SK-N-SH treated with all-trans-retinoic acid at 6 μM for 48 hours (cell line): ENCODE results near the gene LRRN4CL.
"Not testable (repeated sequence)": the region's sequence is repeated elsewhere in the genome, so short reads cannot be mapped to it uniquely, and the experiment has no call there.

Source experiments
- ATAC-seq: fragments of 200-7000 bp; cut with Tn5 transposase; 3 replicates; pipeline ENCODE4 v1.9.1; 2020; ENCODE audit warnings: mild to moderate bottlenecking, moderate library complexity
- ARNTL ChIP-seq: fragments of 450-650 bp; formaldehyde crosslinking; IDR thresholded peaks from 2 replicates; pipeline ENCODE4 v1.5.0; 2020; ENCODE audit warnings: low read depth, mild to moderate bottlenecking, moderate library complexity, borderline replicate concordance
- BACH2 ChIP-seq: fragments of 250-450 bp; sonication (Bioruptor Pico); IDR thresholded peaks from 2 replicates; pipeline ENCODE4 v1.9.0; 2021; ENCODE audit warnings: mild to moderate bottlenecking, borderline replicate concordance
- CSDC2 ChIP-seq: fragments of 250-450 bp; sonication (Bioruptor Pico); IDR thresholded peaks from 2 replicates; pipeline ENCODE4 v1.5.0; 2020; ENCODE audit warnings: mild to moderate bottlenecking, moderate library complexity
- ESRRG ChIP-seq: fragments of 250-450 bp; sonication (Bioruptor Pico); IDR thresholded peaks from 2 replicates; pipeline ENCODE4 v1.6.1; 2021; ENCODE audit warnings: mild to moderate bottlenecking
- GLIS3 ChIP-seq: fragments of 250-450 bp; sonication (Bioruptor Pico); IDR thresholded peaks from 2 replicates; pipeline ENCODE4 v1.5.0; 2020; ENCODE audit warnings: mild to moderate bottlenecking, moderate library complexity
- ISL1 ChIP-seq: fragments of 250-450 bp; sonication (Bioruptor Pico); IDR thresholded peaks from 2 replicates; pipeline ENCODE4 v2.1.2; 2022; ENCODE audit warnings: mild to moderate bottlenecking, moderate library complexity
- OSR1 ChIP-seq: fragments of 250-450 bp; sonication (Bioruptor Pico); IDR thresholded peaks from 2 replicates; pipeline ENCODE4 v1.8.0; 2022; ENCODE audit warnings: moderate library complexity, mild to moderate bottlenecking, inconsistent platforms
- RARB ChIP-seq: fragments of 250-450 bp; sonication (Bioruptor Pico); IDR thresholded peaks from 2 replicates; pipeline ENCODE4 v1.8.0; 2021; ENCODE audit warnings: mild to moderate bottlenecking, moderate library complexity
- SNAI2 ChIP-seq: fragments of 250-450 bp; sonication (Bioruptor Pico); IDR thresholded peaks from 2 replicates; pipeline ENCODE4 v1.5.0; 2020; ENCODE audit warnings: mild to moderate bottlenecking, moderate library complexity
- TCF4 ChIP-seq: fragments of 250-450 bp; sonication (Bioruptor Pico); IDR thresholded peaks from 2 replicates; pipeline ENCODE4 v1.8.0; 2021; ENCODE audit warnings: mild to moderate bottlenecking, moderate library complexity, borderline replicate concordance
- ZFP3 ChIP-seq: fragments of 250-450 bp; sonication (Bioruptor Pico); IDR thresholded peaks from 2 replicates; pipeline ENCODE4 v1.5.0; 2020; ENCODE audit warnings: mild to moderate bottlenecking, moderate library complexity
- ZNF565 ChIP-seq: fragments of 450-650 bp; formaldehyde crosslinking; conservative IDR thresholded peaks from 2 replicates; pipeline ENCODE4 v1.5.0; 2020; ENCODE audit warnings: low read depth, mild to moderate bottlenecking, moderate library complexity
- ZNF8 ChIP-seq: fragments of 450-650 bp; formaldehyde crosslinking; IDR thresholded peaks from 2 replicates; pipeline ENCODE4 v1.5.0; 2020; ENCODE audit warnings: mild to moderate bottlenecking, moderate library complexity
- TF ChIP-seq, protein P1 (sequence below): fragments of 250-450 bp; sonication (Bioruptor Pico); IDR thresholded peaks from 2 replicates; pipeline ENCODE4 v1.8.0; 2020; ENCODE audit warnings: mild to moderate bottlenecking, moderate library complexity, borderline replicate concordance
- TF ChIP-seq, protein P2 (sequence below): fragments of 250-450 bp; sonication (Bioruptor Pico); IDR thresholded peaks from 2 replicates; pipeline ENCODE4 v1.8.0; 2021; ENCODE audit warnings: low read depth, mild to moderate bottlenecking, moderate library complexity, borderline replicate concordance
- TF ChIP-seq, protein P3 (sequence below): fragments of 250-450 bp; sonication (Bioruptor Pico); IDR thresholded peaks from 2 replicates; pipeline ENCODE4 v1.5.1; 2020; ENCODE audit warnings: low read depth, mild to moderate bottlenecking, moderate library complexity
- TF ChIP-seq, protein P4 (sequence below): fragments of 250-450 bp; sonication (Bioruptor Pico); IDR thresholded peaks from 2 replicates; pipeline ENCODE4 v1.5.0; 2020; ENCODE audit warnings: mild to moderate bottlenecking, moderate library complexity

The LRRN4CL gene

DNA sequence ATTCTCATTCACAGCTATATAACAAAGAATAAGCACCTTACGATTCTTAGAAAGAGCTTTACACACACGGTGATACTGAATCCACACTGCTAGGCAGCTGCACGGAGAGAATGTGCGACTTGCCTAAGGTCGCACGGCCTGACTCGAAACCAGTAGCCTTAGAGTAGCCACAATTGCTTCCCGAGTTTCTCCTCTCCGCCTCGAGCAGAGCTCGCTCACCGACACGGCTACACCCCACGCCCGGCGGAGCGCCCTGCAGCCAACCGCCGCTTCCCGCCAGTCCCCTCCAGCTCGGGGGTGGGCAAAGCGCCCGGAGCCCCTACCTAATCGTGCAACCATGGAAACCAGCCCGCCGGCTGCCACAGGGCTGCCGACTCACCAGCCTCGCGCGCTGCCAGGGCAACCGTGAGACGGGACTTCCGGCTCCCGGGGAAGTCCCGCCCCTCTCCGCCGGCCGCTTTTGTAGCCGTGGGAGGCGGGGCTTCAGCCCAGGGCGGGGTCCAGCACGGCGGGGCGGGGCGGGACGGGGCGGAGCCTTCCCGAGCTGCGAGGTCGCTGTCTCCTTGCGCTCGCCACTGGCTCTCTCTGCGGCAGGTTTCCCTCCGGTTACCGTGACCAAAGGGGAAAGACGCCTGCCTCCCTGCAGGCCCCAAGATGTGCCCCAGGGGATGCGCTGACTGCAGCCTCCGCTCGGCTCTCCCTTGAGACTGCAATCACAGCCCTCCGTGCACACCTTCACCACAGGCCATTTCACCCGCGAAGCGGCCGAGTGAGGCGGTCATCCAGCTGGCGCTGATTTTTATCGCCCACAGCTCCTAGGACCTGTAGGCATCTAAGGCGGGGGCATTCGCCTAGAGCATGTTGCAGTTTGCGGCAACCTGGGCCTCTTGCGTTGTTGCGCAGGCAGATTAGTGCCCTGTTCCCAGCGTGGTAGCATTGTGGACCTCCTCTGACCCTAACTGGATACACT, 16.8 kb upstream of the LRRN4CL start:
- peak; percentile 86 for ATAC-seq
- TF ChIP-seq GLIS3 (CRISPR knock-in tag) (0 out of 2 replicates have a peak, but pooled peaks have one; percentile 13), ZFP3 (no peak), SNAI2 (no peak), ZNF565 (CRISPR knock-in tag) (peak; percentile 71; the same call in 1 of the 2 replicates), CSDC2 (CRISPR knock-in tag) (no peak), OSR1 (CRISPR knock-in tag) (no peak)
- TF ChIP-seq, protein P1, sequence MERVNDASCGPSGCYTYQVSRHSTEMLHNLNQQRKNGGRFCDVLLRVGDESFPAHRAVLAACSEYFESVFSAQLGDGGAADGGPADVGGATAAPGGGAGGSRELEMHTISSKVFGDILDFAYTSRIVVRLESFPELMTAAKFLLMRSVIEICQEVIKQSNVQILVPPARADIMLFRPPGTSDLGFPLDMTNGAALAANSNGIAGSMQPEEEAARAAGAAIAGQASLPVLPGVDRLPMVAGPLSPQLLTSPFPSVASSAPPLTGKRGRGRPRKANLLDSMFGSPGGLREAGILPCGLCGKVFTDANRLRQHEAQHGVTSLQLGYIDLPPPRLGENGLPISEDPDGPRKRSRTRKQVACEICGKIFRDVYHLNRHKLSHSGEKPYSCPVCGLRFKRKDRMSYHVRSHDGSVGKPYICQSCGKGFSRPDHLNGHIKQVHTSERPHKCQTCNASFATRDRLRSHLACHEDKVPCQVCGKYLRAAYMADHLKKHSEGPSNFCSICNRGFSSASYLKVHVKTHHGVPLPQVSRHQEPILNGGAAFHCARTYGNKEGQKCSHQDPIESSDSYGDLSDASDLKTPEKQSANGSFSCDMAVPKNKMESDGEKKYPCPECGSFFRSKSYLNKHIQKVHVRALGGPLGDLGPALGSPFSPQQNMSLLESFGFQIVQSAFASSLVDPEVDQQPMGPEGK, result peak; percentile 93; the same call in 1 of the 2 replicates
- TF ChIP-seq, protein P2, sequence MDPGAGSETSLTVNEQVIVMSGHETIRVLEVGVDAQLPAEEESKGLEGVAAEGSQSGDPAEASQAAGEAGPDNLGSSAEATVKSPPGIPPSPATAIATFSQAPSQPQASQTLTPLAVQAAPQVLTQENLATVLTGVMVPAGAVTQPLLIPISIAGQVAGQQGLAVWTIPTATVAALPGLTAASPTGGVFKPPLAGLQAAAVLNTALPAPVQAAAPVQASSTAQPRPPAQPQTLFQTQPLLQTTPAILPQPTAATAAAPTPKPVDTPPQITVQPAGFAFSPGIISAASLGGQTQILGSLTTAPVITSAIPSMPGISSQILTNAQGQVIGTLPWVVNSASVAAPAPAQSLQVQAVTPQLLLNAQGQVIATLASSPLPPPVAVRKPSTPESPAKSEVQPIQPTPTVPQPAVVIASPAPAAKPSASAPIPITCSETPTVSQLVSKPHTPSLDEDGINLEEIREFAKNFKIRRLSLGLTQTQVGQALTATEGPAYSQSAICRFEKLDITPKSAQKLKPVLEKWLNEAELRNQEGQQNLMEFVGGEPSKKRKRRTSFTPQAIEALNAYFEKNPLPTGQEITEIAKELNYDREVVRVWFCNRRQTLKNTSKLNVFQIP (CRISPR knock-in tag), result no peak

DNA sequence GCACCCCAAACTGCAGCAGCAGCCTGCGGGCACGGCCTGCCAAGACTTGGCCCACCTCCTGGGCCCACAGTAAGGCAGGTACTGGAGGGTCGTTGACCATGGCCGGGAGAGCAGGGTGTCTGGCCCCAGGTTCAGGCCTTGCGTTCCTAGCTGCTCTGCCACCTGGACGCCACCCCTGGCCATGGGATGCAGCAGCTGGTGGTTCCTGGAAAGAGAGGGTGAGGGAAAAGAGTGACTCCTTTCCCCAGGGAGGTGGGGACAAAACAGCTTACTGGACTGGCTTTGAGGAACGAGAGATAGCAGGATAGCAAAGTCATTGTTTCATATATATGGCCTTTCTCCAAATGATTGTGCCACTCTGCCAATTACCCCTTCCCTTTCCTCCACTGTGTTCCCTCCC, 16.1 kb upstream of the LRRN4CL start:
- ATAC-seq, result peak; percentile 0
- TF ChIP-seq ARNTL (no peak), BACH2 (no peak), SNAI2 (no peak), ZNF565 (CRISPR knock-in tag) (no peak), ZNF8 (CRISPR knock-in tag) (no peak), RARB (CRISPR knock-in tag) (no peak), TCF4 (CRISPR knock-in tag) (no peak), ISL1 (CRISPR knock-in tag) (no peak), ESRRG (no peak)
- TF ChIP-seq, protein P2 (CRISPR knock-in tag), result no peak
- TF ChIP-seq, protein P3, sequence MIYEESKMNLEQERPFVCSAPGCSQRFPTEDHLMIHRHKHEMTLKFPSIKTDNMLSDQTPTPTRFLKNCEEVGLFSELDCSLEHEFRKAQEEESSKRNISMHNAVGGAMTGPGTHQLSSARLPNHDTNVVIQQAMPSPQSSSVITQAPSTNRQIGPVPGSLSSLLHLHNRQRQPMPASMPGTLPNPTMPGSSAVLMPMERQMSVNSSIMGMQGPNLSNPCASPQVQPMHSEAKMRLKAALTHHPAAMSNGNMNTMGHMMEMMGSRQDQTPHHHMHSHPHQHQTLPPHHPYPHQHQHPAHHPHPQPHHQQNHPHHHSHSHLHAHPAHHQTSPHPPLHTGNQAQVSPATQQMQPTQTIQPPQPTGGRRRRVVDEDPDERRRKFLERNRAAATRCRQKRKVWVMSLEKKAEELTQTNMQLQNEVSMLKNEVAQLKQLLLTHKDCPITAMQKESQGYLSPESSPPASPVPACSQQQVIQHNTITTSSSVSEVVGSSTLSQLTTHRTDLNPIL (CRISPR knock-in tag), result no peak
- TF ChIP-seq, all 23 proteins: peak for 0

DNA sequence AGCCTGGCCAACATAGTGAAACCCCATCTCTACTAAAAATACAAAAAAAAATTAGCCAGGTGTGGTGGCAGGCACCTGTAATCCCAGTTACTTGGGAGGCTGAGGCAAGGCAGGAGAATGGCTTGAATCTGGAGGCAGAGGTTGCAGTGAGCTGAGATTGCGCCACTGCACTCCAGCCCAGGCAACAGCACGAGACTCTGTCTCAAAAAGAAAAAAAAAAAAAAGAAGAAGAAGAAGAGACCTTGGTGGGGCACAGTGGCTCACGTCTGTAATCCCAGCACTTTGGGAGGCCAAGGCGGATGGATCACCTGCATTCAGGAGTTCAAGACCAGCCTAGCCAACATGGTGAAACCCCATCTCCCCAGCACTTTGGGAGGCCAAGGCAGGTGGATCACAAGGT, 14.6 kb upstream of the LRRN4CL start:
- not testable (repeated sequence) for ATAC-seq

DNA sequence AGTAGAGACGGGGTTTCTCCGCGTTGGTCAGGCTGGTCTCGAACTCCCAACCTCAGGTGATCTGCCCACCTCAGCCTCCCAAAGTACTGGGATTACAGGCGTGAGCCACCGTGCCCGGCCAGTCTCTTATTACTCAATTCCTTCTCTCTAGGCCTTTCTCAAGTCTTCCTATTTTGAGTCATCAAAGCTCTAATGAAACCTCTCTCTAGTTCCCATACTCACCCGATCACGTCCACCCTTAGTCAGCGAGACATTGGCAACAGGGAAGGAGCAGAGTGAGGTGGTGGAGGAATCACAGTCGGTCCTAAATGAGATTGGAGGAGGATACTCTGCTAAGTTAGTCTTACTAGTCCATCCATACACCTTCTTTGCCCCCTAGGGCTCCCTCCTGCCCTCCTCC, 12.9 kb upstream of the LRRN4CL start:
- ATAC-seq, result no peak
- TF ChIP-seq, protein P4, sequence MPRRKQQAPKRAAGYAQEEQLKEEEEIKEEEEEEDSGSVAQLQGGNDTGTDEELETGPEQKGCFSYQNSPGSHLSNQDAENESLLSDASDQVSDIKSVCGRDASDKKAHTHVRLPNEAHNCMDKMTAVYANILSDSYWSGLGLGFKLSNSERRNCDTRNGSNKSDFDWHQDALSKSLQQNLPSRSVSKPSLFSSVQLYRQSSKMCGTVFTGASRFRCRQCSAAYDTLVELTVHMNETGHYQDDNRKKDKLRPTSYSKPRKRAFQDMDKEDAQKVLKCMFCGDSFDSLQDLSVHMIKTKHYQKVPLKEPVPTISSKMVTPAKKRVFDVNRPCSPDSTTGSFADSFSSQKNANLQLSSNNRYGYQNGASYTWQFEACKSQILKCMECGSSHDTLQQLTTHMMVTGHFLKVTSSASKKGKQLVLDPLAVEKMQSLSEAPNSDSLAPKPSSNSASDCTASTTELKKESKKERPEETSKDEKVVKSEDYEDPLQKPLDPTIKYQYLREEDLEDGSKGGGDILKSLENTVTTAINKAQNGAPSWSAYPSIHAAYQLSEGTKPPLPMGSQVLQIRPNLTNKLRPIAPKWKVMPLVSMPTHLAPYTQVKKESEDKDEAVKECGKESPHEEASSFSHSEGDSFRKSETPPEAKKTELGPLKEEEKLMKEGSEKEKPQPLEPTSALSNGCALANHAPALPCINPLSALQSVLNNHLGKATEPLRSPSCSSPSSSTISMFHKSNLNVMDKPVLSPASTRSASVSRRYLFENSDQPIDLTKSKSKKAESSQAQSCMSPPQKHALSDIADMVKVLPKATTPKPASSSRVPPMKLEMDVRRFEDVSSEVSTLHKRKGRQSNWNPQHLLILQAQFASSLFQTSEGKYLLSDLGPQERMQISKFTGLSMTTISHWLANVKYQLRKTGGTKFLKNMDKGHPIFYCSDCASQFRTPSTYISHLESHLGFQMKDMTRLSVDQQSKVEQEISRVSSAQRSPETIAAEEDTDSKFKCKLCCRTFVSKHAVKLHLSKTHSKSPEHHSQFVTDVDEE (CRISPR knock-in tag), result no peak
- TF ChIP-seq OSR1 (CRISPR knock-in tag), result no peak
- TF ChIP-seq, protein P3 (CRISPR knock-in tag), result no peak
- no peak for TF ChIP-seq ESRRG
